HepG2 (cell line): ENCODE data around the gene FGA. TPM values are rescaled to one million over a fixed set of nuclear protein-coding genes. Genes with fewer than 3 reads are reported as not detected.
A peak's percentile ranks its signal among the peaks of the same experiment; 100 is the strongest.

Source experiments
- ATF1 ChIP-seq: IDR thresholded peaks from 2 replicates; pipeline ENCODE4 v1.6.1; 2016; ENCODE audit warnings: mild to moderate bottlenecking, control low read depth
- GMEB1 ChIP-seq: sonication (generic); formaldehyde crosslinking; IDR thresholded peaks from 2 replicates; pipeline ENCODE4 v1.5.1; 2020; ENCODE audit warnings: missing genetic modification reagents, mild to moderate bottlenecking, borderline replicate concordance
- GPBP1L1 ChIP-seq: sonication (generic); formaldehyde crosslinking; IDR thresholded peaks from 2 replicates; pipeline ENCODE4 v1.5.0; 2020; ENCODE audit warnings: mild to moderate bottlenecking, missing genetic modification reagents
- HDAC1 ChIP-seq: sonication (generic); formaldehyde crosslinking; IDR thresholded peaks from 2 replicates; pipeline ENCODE4 v1.5.1; 2020; ENCODE audit warnings: mild to moderate bottlenecking, missing genetic modification reagents
- IRX3 ChIP-seq: sonication (generic); formaldehyde crosslinking; IDR thresholded peaks from 2 replicates; pipeline ENCODE4 v1.8.1; 2023; ENCODE audit warnings: mild to moderate bottlenecking, low read depth, missing genetic modification reagents, borderline replicate concordance
- NCOA5 ChIP-seq: sonication (generic); formaldehyde crosslinking; IDR thresholded peaks from 2 replicates; pipeline ENCODE4 v1.4.0; 2020; ENCODE audit warnings: missing genetic modification reagents
- PAF1 ChIP-seq: IDR thresholded peaks from 2 replicates; pipeline ENCODE4 v1.6.1; 2016; ENCODE audit warnings: missing genetic modification reagents, missing compliant biosample characterization
- PAXIP1 ChIP-seq: sonication (generic); formaldehyde crosslinking; conservative IDR thresholded peaks from 2 replicates; pipeline ENCODE4 v1.4.0; 2020; ENCODE audit warnings: mild to moderate bottlenecking, missing genetic modification reagents, moderate library complexity
- SMAD1 ChIP-seq: sonication (generic); formaldehyde crosslinking; IDR thresholded peaks from 2 replicates; pipeline ENCODE4 v1.4.0; 2020; ENCODE audit warnings: missing genetic modification reagents, low read depth, mild to moderate bottlenecking, borderline replicate concordance
- SRSF9 ChIP-seq: fragments of 200-400 bp; formaldehyde crosslinking; IDR thresholded peaks from 2 replicates; pipeline ENCODE4 v1.6.1; 2018; ENCODE audit warnings: borderline replicate concordance, mild to moderate bottlenecking, low read depth, low read length; ENCODE audit not compliant: insufficient read depth, poor library complexity, severe bottlenecking
- TOPORS ChIP-seq: sonication (generic); formaldehyde crosslinking; IDR thresholded peaks from 2 replicates; pipeline ENCODE4 v1.8.0; 2023; ENCODE audit warnings: mild to moderate bottlenecking, missing genetic modification reagents
- ZNF12 ChIP-seq: sonication (generic); formaldehyde crosslinking; IDR thresholded peaks from 2 replicates; pipeline ENCODE4 v1.5.0; 2020; ENCODE audit warnings: missing genetic modification reagents
- ZNF224 ChIP-seq: sonication (generic); formaldehyde crosslinking; IDR thresholded peaks from 2 replicates; pipeline ENCODE4 v1.5.0; 2020; ENCODE audit warnings: mild to moderate bottlenecking, missing genetic modification reagents
- ZNF276 ChIP-seq: sonication (generic); formaldehyde crosslinking; IDR thresholded peaks from 2 replicates; pipeline ENCODE4 v1.4.0; 2020; ENCODE audit warnings: mild to moderate bottlenecking, low read depth, missing genetic modification reagents
- ZNF362 ChIP-seq: sonication (generic); formaldehyde crosslinking; IDR thresholded peaks from 2 replicates; pipeline ENCODE4 v1.4.0; 2020; ENCODE audit warnings: missing genetic modification reagents, mild to moderate bottlenecking, borderline replicate concordance
- ZNF552 ChIP-seq: sonication (generic); formaldehyde crosslinking; IDR thresholded peaks from 2 replicates; pipeline ENCODE4 v1.9.0; 2022; ENCODE audit warnings: missing genetic modification reagents, mild to moderate bottlenecking, borderline replicate concordance
- ZNF562 ChIP-seq: sonication (generic); formaldehyde crosslinking; IDR thresholded peaks from 2 replicates; pipeline ENCODE4 v1.8.0; 2022; ENCODE audit warnings: missing genetic modification reagents, borderline replicate concordance
- ZNF607 ChIP-seq: sonication (generic); formaldehyde crosslinking; IDR thresholded peaks from 2 replicates; pipeline ENCODE4 v1.5.1; 2020; ENCODE audit warnings: missing genetic modification reagents, mild to moderate bottlenecking, borderline replicate concordance
- ZNF746 ChIP-seq: sonication (generic); formaldehyde crosslinking; IDR thresholded peaks from 2 replicates; pipeline ENCODE4 v1.8.0; 2022; ENCODE audit warnings: mild to moderate bottlenecking, missing genetic modification reagents
- ZNF761 ChIP-seq: sonication (generic); formaldehyde crosslinking; conservative IDR thresholded peaks from 2 replicates; pipeline ENCODE4 v1.4.0; 2020; ENCODE audit warnings: mild to moderate bottlenecking, missing genetic modification reagents
- ZNF777 ChIP-seq: sonication (generic); formaldehyde crosslinking; IDR thresholded peaks from 2 replicates; pipeline ENCODE4 v1.4.0; 2020; ENCODE audit warnings: missing genetic modification reagents
- polyA plus RNA-seq, 8 experiments: library from polyadenylated mRNA; depleted of rRNA in 3 of 8; stranded (reverse) in 7 of 8; unstranded in 1 of 8; fragments of >200 nt; fragmentation: Illumina TruSeq in 4 of 8; extraction: Trizol in 4 of 8; gene quantifications; 2 replicates each; pipeline versions ENCODE4 v1.2.1 to v1.2.3, GENCODE V29; 2011 to 2016; ENCODE audit warnings: low read depth in 4 of 8, missing spikeins in 1 of 8, mixed read lengths in 1 of 8; ENCODE audit not compliant: insufficient read depth in 1 of 8
- total RNA-seq, 5 experiments: library from RNA; depleted of rRNA; stranded (reverse); fragments of >200 nt; fragmentation: Illumina TruSeq; extraction: Trizol; gene quantifications; 2 replicates each; pipeline ENCODE4 v1.2.3, GENCODE V29; 2016; ENCODE audit warnings: low read depth in 1 of 5

FGA gene
- total and polyA plus RNA-seq, 2 of the 13 experiments (the other 11 are each of a cell fraction or from before 2014, with no cell fraction given), result 640 to 1,523 TPM

GRCh38 chr4:154584259-154584658 lies 6.3 kb downstream of the FGA start (continued):
- TF ChIP-seq ZNF276 (CRISPR knock-in tag), result no peak
- TF ChIP-seq ZNF562 (CRISPR knock-in tag), result 0 out of 2 replicates have a peak, but pooled peaks have one; percentile 38
- TF ChIP-seq NCOA5 (CRISPR knock-in tag), result peak; percentile 35; the same call in 1 of the 2 replicates
- TF ChIP-seq TOPORS (CRISPR knock-in tag), result peak; percentile 48; the same call in 1 of the 2 replicates
- peak; percentile 18; the same call in 1 of the 2 replicates for TF ChIP-seq HDAC1 (CRISPR knock-in tag)
- TF ChIP-seq ZNF552 (CRISPR knock-in tag), result no peak
- no peak for TF ChIP-seq ZNF761 (CRISPR knock-in tag)
- TF ChIP-seq ZNF777 (CRISPR knock-in tag), result no peak
- peak; percentile 100 for TF ChIP-seq PAF1
- TF ChIP-seq ATF1, result no peak
- no peak for TF ChIP-seq ZNF746 (CRISPR knock-in tag)
- TF ChIP-seq GMEB1 (CRISPR knock-in tag), result 0 out of 2 replicates have a peak, but pooled peaks have one; percentile 15
- no peak for TF ChIP-seq ZNF12 (CRISPR knock-in tag)
- no peak for TF ChIP-seq SMAD1 (CRISPR knock-in tag)
- TF ChIP-seq PAXIP1 (CRISPR knock-in tag), result 0 out of 2 replicates have a peak, but pooled peaks have one; percentile 9
- TF ChIP-seq ZNF362, result peak; percentile 17; the same call in 1 of the 2 replicates
- TF ChIP-seq GPBP1L1, result no peak
- no peak for TF ChIP-seq ZNF224 (CRISPR knock-in tag)
- TF ChIP-seq IRX3 (CRISPR knock-in tag), result 0 out of 2 replicates have a peak, but pooled peaks have one; percentile 51
- no peak for TF ChIP-seq ZNF607
- no peak for TF ChIP-seq SRSF9
